Neuronal stem cell (in vitro differentiated cells): ENCODE data around the gene NRDE2.

Experiments used
- DNase-seq: peaks from one replicate; pipeline ENCODE4 v3.0.0-alpha.2; 2013; ENCODE audit warnings: low spot score
- H2AFZ ChIP-seq: one replicate; pipeline ENCODE4 v1.6.1; 2013; ENCODE audit warnings: mild to moderate bottlenecking, low read length, inconsistent platforms
- H2AK5ac ChIP-seq: 2 replicates; pipeline ENCODE4 v1.6.1; 2013; ENCODE audit warnings: low read depth, mild to moderate bottlenecking, inconsistent platforms, low read length, moderate library complexity, mixed read lengths
- H2BK120ac ChIP-seq: 2 replicates; pipeline ENCODE4 v1.6.1; 2013; ENCODE audit warnings: low read depth, mild to moderate bottlenecking, inconsistent platforms, low read length, moderate library complexity, mixed read lengths
- H2BK12ac ChIP-seq: one replicate; pipeline ENCODE4 v1.6.1; 2013; ENCODE audit warnings: low read length, inconsistent platforms
- H2BK15ac ChIP-seq: 2 replicates; pipeline ENCODE4 v1.6.1; 2013; ENCODE audit warnings: mild to moderate bottlenecking, low read length, inconsistent platforms, mixed read lengths
- H2BK5ac ChIP-seq: one replicate; pipeline ENCODE4 v1.6.1; 2013; ENCODE audit warnings: inconsistent platforms, mild to moderate bottlenecking, low read length, moderate library complexity
- H3K14ac ChIP-seq: one replicate; pipeline ENCODE4 v1.6.1; 2013; ENCODE audit warnings: low read length, inconsistent platforms
- H3K18ac ChIP-seq: 2 replicates; pipeline ENCODE4 v1.6.1; 2013; ENCODE audit warnings: low read length, inconsistent platforms
- H3K23ac ChIP-seq: 2 replicates; pipeline ENCODE4 v1.6.1; 2013; ENCODE audit warnings: low read depth, mild to moderate bottlenecking, mixed read lengths, low read length, inconsistent platforms; ENCODE audit not compliant: poor library complexity
- H3K27ac ChIP-seq: replicated peaks from 3 replicates; pipeline ENCODE4 v1.5.1; 2013; ENCODE audit warnings: low read length, inconsistent platforms
- H3K27me3 ChIP-seq, 3 experiments: 2 replicates each; pipeline ENCODE4 v1.6.1; 2013; ENCODE audit warnings: low read length in 3 of 3, mild to moderate bottlenecking in 2 of 3, inconsistent platforms in 1 of 3, low read depth in 1 of 3, mixed read lengths in 1 of 3, moderate library complexity in 1 of 3; ENCODE audit not compliant: control insufficient read depth in 3 of 3, insufficient read depth in 3 of 3
- H3K36me3 ChIP-seq, 2 donors: replicated peaks in 1 of 2; 2 replicates each; pipeline ENCODE4 v1.6.1; 2013; ENCODE audit warnings: low read length in 2 of 2; ENCODE audit not compliant: control insufficient read depth in 2 of 2, insufficient read depth in 2 of 2
- H3K4ac ChIP-seq: 2 replicates; pipeline ENCODE4 v1.6.1; 2013; ENCODE audit warnings: inconsistent platforms, mild to moderate bottlenecking, low read length, moderate library complexity
- H3K4me1 ChIP-seq, 2 donors: 1 replicate in 1 of 2; 2 replicates in 1 of 2; pipeline ENCODE4 v1.6.1; 2013; ENCODE audit warnings: low read length in 2 of 2, low read depth in 1 of 2; ENCODE audit not compliant: control insufficient read depth in 2 of 2, insufficient read depth in 1 of 2
- H3K4me2 ChIP-seq: one replicate; pipeline ENCODE4 v1.6.1; 2013; ENCODE audit warnings: mild to moderate bottlenecking, low read length, inconsistent platforms; ENCODE audit not compliant: insufficient read depth, poor library complexity, severe bottlenecking
- H3K4me3 ChIP-seq, 2 donors: 2 replicates each; pipeline ENCODE4 v1.5.1; 2013; ENCODE audit warnings: low read length in 2 of 2, mild to moderate bottlenecking in 2 of 2, inconsistent platforms in 1 of 2, moderate library complexity in 1 of 2
- H3K79me1 ChIP-seq: one replicate; pipeline ENCODE4 v1.6.1; 2013; ENCODE audit warnings: low read depth, mild to moderate bottlenecking, inconsistent platforms, low read length, moderate library complexity
- H3K9ac ChIP-seq: one replicate; pipeline ENCODE4 v1.6.1; 2013; ENCODE audit warnings: mild to moderate bottlenecking, low read depth, low read length, inconsistent platforms; ENCODE audit not compliant: poor library complexity
- H3K9me3 ChIP-seq, 2 donors: replicated peaks in 1 of 2; 2 replicates each; pipeline versions ENCODE3 to v1.6.1; 2013; ENCODE audit warnings: low read length in 2 of 2, mild to moderate bottlenecking in 2 of 2, inconsistent platforms in 1 of 2, low read depth in 1 of 2, mixed read lengths in 1 of 2, moderate library complexity in 1 of 2; ENCODE audit not compliant: control insufficient read depth in 2 of 2, insufficient read depth in 1 of 2
- H4K8ac ChIP-seq: one replicate; pipeline ENCODE4 v1.6.1; 2013; ENCODE audit warnings: low read depth, mild to moderate bottlenecking, inconsistent platforms, low read length, moderate library complexity
- H4K91ac ChIP-seq: one replicate; pipeline ENCODE4 v1.6.1; 2013; ENCODE audit warnings: low read length, low read depth, mild to moderate bottlenecking, inconsistent platforms; ENCODE audit not compliant: poor library complexity
- WGBS, 2 donors: extraction: QIAGEN DNeasy Blood & Tissue Kit; methylation state at CpG; one replicate each; pipeline ENCODE4 v1.1.7; 2013; ENCODE audit warnings: missing lambda C conversion rate in 2 of 2, mixed read lengths in 1 of 2; ENCODE audit not compliant: insufficient read length in 2 of 2, insufficient replicate concordance in 1 of 2; ENCODE audit errors: extremely low coverage in 2 of 2; 5-methylcytosine and 5-hydroxymethylcytosine counted together

NRDE2 gene

GRCh38 chr14:90368946-90369721 lies 37.4 kb upstream of the NRDE2 start:
- Histone ChIP-seq H3K9me3 (no peaks in the 10 kb centered on the region), H2AFZ (no peak overlapping the region), H3K4me1 (peaks cover 0 to 2% of the 10 kb centered on the region in 2 donors), H3K18ac (no peak overlapping the region), H2BK5ac (no peak overlapping the region), H3K23ac (no peak overlapping the region), H3K4ac (no peak overlapping the region), H3K14ac (no peak overlapping the region), H2AK5ac (no peak overlapping the region), H4K8ac (no peak overlapping the region), H3K27me3 (no peaks in the 10 kb centered on the region), H2BK120ac (no peak overlapping the region), H3K36me3 (no peaks in the 10 kb centered on the region), H2BK12ac (no peak overlapping the region), H3K4me3 (no peak overlapping the region), H3K27ac (no peak overlapping the region), H3K79me1 (no peaks in the 10 kb centered on the region), H3K4me2 (no peak overlapping the region), H3K9ac (no peak overlapping the region), H2BK15ac (no peak overlapping the region), H4K91ac (no peak overlapping the region)
- no peak for DNase-seq
- WGBS, 2 donors, result no CpG with 5 or more reads among the region's 1 CpG

- Histone ChIP-seq H4K8ac (no peak overlapping the region), H3K4me3 (no peak overlapping the region), H2AK5ac (no peak overlapping the region), H3K9ac (no peak overlapping the region), H3K4me1 (no peaks in the 10 kb centered on the region), H4K91ac (no peak overlapping the region), H2AFZ (no peak overlapping the region), H3K79me1 (no peaks in the 10 kb centered on the region), H2BK5ac (no peak overlapping the region), H3K18ac (no peak overlapping the region), H3K9me3 (no peaks in the 10 kb centered on the region), H2BK120ac (no peak overlapping the region), H3K23ac (no peak overlapping the region), H3K14ac (no peak overlapping the region), H3K4ac (no peak overlapping the region), H3K27ac (no peak overlapping the region), H2BK12ac (no peak overlapping the region), H3K4me2 (no peak overlapping the region), H3K27me3 (peaks cover 0 to 2% (median 0%) of the 10 kb centered on the region in 3 experiments), H3K36me3 (no peaks in the 10 kb centered on the region), H2BK15ac (no peak overlapping the region)
- no peak for DNase-seq
- no CpG with 5 or more reads among the region's 4 CpGs for WGBS, 2 donors
Measured at GRCh38 chr14:90362558-90362896, 30.8 kb upstream of the NRDE2 start.

- Histone ChIP-seq H3K27ac (no peak overlapping the region), H3K9ac (no peak overlapping the region), H3K23ac (no peak overlapping the region), H3K4me1 (no peaks in the 10 kb centered on the region), H3K36me3 (no peaks in the 10 kb centered on the region), H2BK120ac (no peak overlapping the region), H3K4me3 (no peak overlapping the region), H3K4me2 (no peak overlapping the region), H3K18ac (no peak overlapping the region), H2AK5ac (no peak overlapping the region), H4K91ac (no peak overlapping the region), H3K79me1 (no peaks in the 10 kb centered on the region), H2BK5ac (no peak overlapping the region), H3K14ac (no peak overlapping the region), H3K9me3 (no peaks in the 10 kb centered on the region), H3K4ac (no peak overlapping the region), H2AFZ (no peak overlapping the region), H3K27me3 (peaks cover 0 to 5% (median 0%) of the 10 kb centered on the region in 3 experiments), H2BK12ac (no peak overlapping the region), H4K8ac (no peak overlapping the region), H2BK15ac (no peak overlapping the region)
- DNase-seq, result no peak
- no CpG with 5 or more reads among the region's 7 CpGs for WGBS, 2 donors
Measured at GRCh38 chr14:90361865-90362557, 30.3 kb upstream of the NRDE2 start.

- Histone ChIP-seq H3K27me3 (peaks cover 0 to 5% (median 0%) of the 10 kb centered on the region in 3 experiments), H3K9ac (no peak overlapping the region), H3K14ac (no peak overlapping the region), H3K9me3 (no peaks in the 10 kb centered on the region), H2AFZ (no peak overlapping the region), H3K4ac (no peak overlapping the region), H3K79me1 (no peaks in the 10 kb centered on the region), H2AK5ac (no peak overlapping the region), H2BK15ac (no peak overlapping the region), H3K27ac (no peak overlapping the region), H2BK120ac (no peak overlapping the region), H2BK5ac (no peak overlapping the region), H3K4me2 (no peak overlapping the region), H3K4me3 (no peak overlapping the region), H3K4me1 (peaks cover 0 to 11% of the 10 kb centered on the region in 2 donors), H2BK12ac (no peak overlapping the region), H4K8ac (no peak overlapping the region), H3K23ac (no peak overlapping the region), H3K18ac (no peak overlapping the region), H4K91ac (no peak overlapping the region), H3K36me3 (no peaks in the 10 kb centered on the region)
- WGBS, 2 donors, result no CpG with 5 or more reads among the region's 4 CpGs
- no peak for DNase-seq
Measured at GRCh38 chr14:90358359-90358758, 26.6 kb upstream of the NRDE2 start.
